GM12874 (cell line): ENCODE data around the gene TMED10.

Experiments
- TF ChIP-seq, protein P1 (sequence below): IDR thresholded peaks from 2 replicates; pipeline ENCODE4 v1.5.1; 2011; ENCODE audit warnings: low read depth, mild to moderate bottlenecking, control low read depth, low read length, moderate library complexity; ENCODE audit not compliant: insufficient read depth

Gene TMED10

DNA sequence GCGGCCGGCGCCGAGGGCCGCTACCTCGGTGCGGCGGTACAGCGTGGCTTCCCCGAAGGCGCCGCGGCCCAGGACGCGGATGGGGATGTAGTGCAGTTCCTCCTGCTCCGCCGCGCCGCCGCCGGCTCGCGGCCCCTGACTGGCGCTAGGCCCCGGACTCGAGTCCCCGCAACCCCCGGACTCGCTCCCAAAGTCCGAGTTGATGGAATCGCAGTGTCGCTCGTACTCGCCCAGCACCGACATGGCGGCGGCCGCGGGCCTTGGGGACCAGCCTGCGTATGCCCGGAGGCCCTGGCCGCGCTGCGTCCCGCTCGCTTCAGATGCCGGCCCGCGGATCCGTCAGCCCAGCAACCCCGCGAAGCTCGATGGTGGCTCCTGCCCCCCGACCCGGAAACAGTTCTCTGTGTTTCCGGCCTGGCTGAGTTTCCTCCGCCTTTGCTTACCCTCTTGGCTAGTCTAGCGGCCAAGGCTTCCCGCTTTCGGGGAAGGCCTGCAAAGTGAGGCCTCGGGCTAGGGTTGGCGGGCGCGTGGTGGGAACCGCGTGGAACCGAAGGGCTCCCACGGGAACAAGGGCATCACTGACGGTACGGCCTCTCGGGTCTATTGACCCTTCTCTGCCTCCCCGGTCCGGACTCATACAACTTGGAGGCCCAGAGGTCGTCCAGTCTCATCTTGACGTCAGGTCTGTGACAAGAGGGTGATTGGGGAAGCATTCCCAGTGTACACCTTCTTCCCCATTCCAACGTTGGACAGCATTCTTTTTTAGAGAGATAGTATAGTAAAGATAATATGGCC, 49.5 kb downstream of the TMED10 start, which contains the start of gene NEK9:
Gene NEK9 (minus strand): TSS at position 370 of the 795 bp plus-strand sequence. CDS start 127 bp downstream, at position 243.
- TF ChIP-seq, protein P1, sequence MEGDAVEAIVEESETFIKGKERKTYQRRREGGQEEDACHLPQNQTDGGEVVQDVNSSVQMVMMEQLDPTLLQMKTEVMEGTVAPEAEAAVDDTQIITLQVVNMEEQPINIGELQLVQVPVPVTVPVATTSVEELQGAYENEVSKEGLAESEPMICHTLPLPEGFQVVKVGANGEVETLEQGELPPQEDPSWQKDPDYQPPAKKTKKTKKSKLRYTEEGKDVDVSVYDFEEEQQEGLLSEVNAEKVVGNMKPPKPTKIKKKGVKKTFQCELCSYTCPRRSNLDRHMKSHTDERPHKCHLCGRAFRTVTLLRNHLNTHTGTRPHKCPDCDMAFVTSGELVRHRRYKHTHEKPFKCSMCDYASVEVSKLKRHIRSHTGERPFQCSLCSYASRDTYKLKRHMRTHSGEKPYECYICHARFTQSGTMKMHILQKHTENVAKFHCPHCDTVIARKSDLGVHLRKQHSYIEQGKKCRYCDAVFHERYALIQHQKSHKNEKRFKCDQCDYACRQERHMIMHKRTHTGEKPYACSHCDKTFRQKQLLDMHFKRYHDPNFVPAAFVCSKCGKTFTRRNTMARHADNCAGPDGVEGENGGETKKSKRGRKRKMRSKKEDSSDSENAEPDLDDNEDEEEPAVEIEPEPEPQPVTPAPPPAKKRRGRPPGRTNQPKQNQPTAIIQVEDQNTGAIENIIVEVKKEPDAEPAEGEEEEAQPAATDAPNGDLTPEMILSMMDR, result no peak

DNA sequence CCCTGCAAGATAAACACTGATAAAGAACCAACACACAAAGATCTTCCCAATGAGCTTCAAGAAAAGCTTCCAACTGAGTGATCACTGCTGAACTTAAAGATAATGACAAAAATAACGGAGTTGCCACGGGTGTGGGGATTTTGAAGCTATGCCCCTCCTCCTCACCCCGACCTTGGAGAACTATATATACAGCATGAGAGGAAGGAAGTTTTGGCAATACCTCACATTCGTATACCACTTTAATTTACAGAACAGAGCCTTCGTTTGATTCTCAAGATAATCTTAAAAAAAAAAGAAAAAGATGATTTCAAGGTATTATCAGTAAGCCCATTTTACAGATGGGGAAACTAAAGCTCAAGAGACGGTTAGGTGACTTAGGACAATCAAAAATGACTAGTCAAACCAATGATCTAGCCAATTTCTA, 50.3 kb downstream of the TMED10 start:
- TF ChIP-seq, protein P1, result no peak

DNA sequence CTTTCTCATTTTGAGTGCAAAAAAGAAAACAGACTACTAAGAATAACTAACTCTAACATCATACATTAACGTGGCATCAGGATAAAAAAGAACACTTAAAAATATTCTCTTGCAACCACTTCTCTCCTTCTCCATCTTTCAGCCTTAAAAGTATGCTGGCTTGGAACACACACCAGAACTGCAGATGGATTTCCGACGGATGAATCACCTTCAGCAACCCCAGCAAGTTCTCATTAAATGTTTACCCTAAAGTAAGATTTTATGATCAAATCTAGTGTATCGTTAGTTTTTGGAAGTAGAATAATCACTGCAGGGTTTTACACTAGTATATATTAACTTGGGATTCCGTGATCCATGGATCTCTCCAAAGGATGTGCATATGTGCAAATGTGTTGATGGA, 50.8 kb downstream of the TMED10 start:
- TF ChIP-seq, protein P1, result no peak

DNA sequence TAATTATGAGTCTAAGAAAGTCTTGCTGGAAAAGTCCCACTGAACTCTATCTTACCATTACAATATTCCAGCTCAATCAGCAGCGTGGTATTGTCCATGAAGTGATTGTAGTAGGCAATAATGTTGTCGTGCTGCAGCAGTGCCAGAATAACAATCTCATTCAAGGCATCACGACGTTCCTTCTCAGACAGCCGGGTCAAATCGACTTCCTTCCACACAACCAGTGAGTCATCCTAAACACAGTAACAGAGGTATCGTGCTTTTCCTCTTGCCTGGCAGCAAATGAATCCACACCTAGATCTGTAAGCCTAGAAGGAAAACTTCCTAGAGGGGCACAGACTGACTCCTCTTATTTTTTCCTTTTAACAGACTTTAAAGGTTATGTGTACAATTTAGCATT, 52.4 kb downstream of the TMED10 start:
- TF ChIP-seq, protein P1, result no peak

DNA sequence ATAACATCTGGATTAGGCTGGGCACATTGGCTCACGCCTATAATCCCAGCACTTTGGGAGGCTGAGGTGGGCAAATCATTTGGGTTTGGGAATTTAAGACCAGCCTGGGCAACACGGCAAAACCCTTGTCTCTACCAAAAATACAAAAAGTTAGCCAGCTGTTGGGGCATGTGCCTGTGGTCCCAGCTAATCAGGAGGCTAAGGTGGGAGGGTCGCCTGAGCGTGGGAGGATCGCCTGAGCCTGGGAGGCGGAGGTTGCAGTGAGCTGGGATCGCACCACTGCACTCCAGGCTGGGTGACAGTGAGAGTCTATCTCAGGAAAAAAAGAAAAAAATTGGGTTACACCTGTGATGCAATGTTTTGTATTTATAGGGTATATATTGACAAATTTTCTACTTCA, 54.9 kb downstream of the TMED10 start:
- TF ChIP-seq, protein P1, result no peak

DNA sequence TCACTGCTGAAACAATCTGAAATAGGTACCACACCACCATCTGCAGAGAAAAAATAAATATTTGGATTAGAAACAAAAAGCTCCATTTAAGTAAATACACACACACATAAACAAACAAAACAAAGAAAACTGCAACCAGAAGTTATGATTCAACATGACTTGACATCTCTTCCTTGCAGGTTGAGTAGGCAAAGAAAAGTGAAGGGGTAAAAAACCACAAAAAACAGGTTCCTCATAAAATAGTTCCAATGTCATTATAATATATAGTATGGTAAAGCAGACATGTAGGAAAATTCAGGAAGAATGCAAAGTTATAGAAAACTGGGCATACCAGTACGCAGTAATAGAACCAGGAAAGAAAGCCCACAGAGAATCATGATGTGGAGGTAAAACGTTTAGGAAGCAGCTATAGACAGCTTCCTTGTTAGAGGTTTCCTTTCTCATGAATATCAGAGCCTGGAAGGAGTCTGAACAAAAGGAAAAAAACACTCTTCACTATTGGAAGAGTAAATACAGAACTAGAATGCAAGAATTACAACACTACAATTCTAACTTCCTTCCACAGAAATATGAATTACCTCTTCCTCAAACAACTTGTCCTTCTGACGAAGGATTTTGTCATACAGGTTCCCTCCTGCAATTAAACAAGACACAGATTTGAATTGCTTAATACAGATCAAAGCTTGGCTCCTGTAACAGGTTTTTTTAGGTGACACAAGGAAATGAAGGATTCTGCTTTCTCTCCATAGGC, 55.7 kb downstream of the TMED10 start:
- TF ChIP-seq, protein P1, result no peak

DNA sequence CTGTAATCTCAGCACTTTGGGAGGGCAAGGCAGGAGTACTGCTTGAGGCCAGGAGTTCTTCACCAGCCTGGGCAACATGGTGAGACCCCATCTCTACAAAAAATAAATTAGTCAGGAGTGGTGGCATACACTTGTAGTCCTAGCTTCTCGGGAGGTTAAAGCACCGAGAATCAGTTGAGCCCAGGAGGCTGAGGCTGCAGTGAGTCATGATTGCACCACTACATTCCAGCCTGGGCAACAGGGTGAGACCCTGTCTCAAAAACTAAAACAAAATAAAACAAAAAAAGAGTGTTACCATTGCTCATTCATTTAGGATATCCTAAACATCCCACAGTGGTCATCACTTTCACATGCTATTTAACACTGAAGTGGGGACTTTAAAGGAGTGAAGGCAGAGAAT, 57.4 kb downstream of the TMED10 start:
- TF ChIP-seq, protein P1, result no peak
